WTC11 (cell line): ENCODE results near the gene CNPY4. TPM values are rescaled to one million over a fixed set of nuclear protein-coding genes. Genes with fewer than 3 reads are reported as not detected.
A peak's percentile ranks its signal among the peaks of the same experiment; 100 is the strongest.

ENCODE experiments used
- AFF4 ChIP-seq: sonication (generic); formaldehyde crosslinking; IDR thresholded peaks from 2 replicates; pipeline ENCODE4 v1.8.1; 2023; ENCODE audit warnings: mild to moderate bottlenecking, missing genetic modification reagents, borderline replicate concordance
- ATF1 ChIP-seq: sonication (generic); formaldehyde crosslinking; IDR thresholded peaks from 2 replicates; pipeline ENCODE4 v1.8.1; 2023; ENCODE audit warnings: mild to moderate bottlenecking, moderate library complexity, missing genetic modification reagents
- FOXK1 ChIP-seq: sonication (generic); formaldehyde crosslinking; IDR thresholded peaks from 2 replicates; pipeline ENCODE4 v1.8.0; 2022; ENCODE audit warnings: mild to moderate bottlenecking, moderate library complexity, missing genetic modification reagents
- HMGA2 ChIP-seq: fragments of 250-450 bp; sonication (Bioruptor Pico); IDR thresholded peaks from 2 replicates; pipeline ENCODE4 v1.4.0; 2021; ENCODE audit warnings: mild to moderate bottlenecking, moderate library complexity
- IRF2 ChIP-seq: sonication (generic); formaldehyde crosslinking; IDR thresholded peaks from 2 replicates; pipeline ENCODE4 v1.8.0; 2022; ENCODE audit warnings: low read depth, missing genetic modification reagents, borderline replicate concordance
- JAZF1 ChIP-seq: fragments of 250-450 bp; sonication (Bioruptor Pico); IDR thresholded peaks from 2 replicates; pipeline ENCODE4 v1.9.0; 2021; ENCODE audit warnings: moderate library complexity, mild to moderate bottlenecking, inconsistent platforms
- MLX ChIP-seq: sonication (generic); formaldehyde crosslinking; IDR thresholded peaks from 2 replicates; pipeline ENCODE4 v1.8.1; 2023; ENCODE audit warnings: mild to moderate bottlenecking, missing genetic modification reagents, moderate library complexity
- NR2C2 ChIP-seq: sonication (generic); formaldehyde crosslinking; IDR thresholded peaks from 2 replicates; pipeline ENCODE4 v1.8.0; 2022; ENCODE audit warnings: mild to moderate bottlenecking, missing genetic modification reagents
- OVOL2 ChIP-seq: fragments of 250-450 bp; sonication (Bioruptor Pico); IDR thresholded peaks from 2 replicates; pipeline ENCODE4 v1.9.0; 2021; ENCODE audit warnings: mild to moderate bottlenecking, borderline replicate concordance
- SMAD4 ChIP-seq: sonication (generic); formaldehyde crosslinking; IDR thresholded peaks from 2 replicates; pipeline ENCODE4 v1.8.0; 2022; ENCODE audit warnings: mild to moderate bottlenecking, missing genetic modification reagents
- TEAD4 ChIP-seq: sonication (generic); formaldehyde crosslinking; IDR thresholded peaks from 2 replicates; pipeline ENCODE4 v1.8.0; 2022; ENCODE audit warnings: mild to moderate bottlenecking, missing genetic modification reagents
- ZBTB21 ChIP-seq: sonication (generic); formaldehyde crosslinking; IDR thresholded peaks from 2 replicates; pipeline ENCODE4 v1.8.1; 2023; ENCODE audit warnings: mild to moderate bottlenecking, missing genetic modification reagents, borderline replicate concordance
- ZMAT4 ChIP-seq: fragments of 250-450 bp; sonication (Bioruptor Pico); IDR thresholded peaks from 2 replicates; pipeline ENCODE4 v1.9.0; 2021; ENCODE audit warnings: mild to moderate bottlenecking
- ZNF219 ChIP-seq: sonication (generic); formaldehyde crosslinking; IDR thresholded peaks from 2 replicates; pipeline ENCODE4 v1.8.0; 2023; ENCODE audit warnings: missing genetic modification reagents, mild to moderate bottlenecking, borderline replicate concordance
- ZNF281 ChIP-seq: sonication (generic); formaldehyde crosslinking; IDR thresholded peaks from 2 replicates; pipeline ENCODE4 v1.8.0; 2023; ENCODE audit warnings: mild to moderate bottlenecking, missing genetic modification reagents
- ZNF512 ChIP-seq: sonication (generic); formaldehyde crosslinking; IDR thresholded peaks from 2 replicates; pipeline ENCODE4 v1.8.1; 2022; ENCODE audit warnings: missing genetic modification reagents, borderline replicate concordance
- ZSCAN18 ChIP-seq: fragments of 250-450 bp; sonication (Bioruptor Pico); IDR thresholded peaks from 2 replicates; pipeline ENCODE4 v2.1.2; 2022; ENCODE audit warnings: mild to moderate bottlenecking, moderate library complexity
- total RNA-seq: library from RNA; stranded (reverse); gene quantifications from 3 replicates; pipeline ENCODE4 v1.2.3, GENCODE V29; 2021
- TF ChIP-seq, protein P1 (sequence below): sonication (generic); formaldehyde crosslinking; IDR thresholded peaks from 2 replicates; pipeline ENCODE4 v1.8.1; 2023; ENCODE audit warnings: mild to moderate bottlenecking, moderate library complexity, missing genetic modification reagents
- TF ChIP-seq, protein P2 (sequence below): fragments of 250-450 bp; sonication (Bioruptor Pico); IDR thresholded peaks from 2 replicates; pipeline ENCODE4 v1.9.0; 2021; ENCODE audit warnings: mild to moderate bottlenecking
- TF ChIP-seq, protein P3 (sequence below): fragments of 250-450 bp; sonication (Bioruptor Pico); IDR thresholded peaks from 2 replicates; pipeline ENCODE4 v1.9.0; 2021; ENCODE audit warnings: moderate library complexity, mild to moderate bottlenecking, inconsistent platforms, borderline replicate concordance
- TF ChIP-seq, protein P4 (sequence below): sonication (generic); formaldehyde crosslinking; IDR thresholded peaks from 2 replicates; pipeline ENCODE4 v1.8.0; 2023; ENCODE audit warnings: missing genetic modification reagents

CNPY4 gene
- total RNA-seq, 1 experiment from 2014 or later: 15.1 TPM

DNA sequence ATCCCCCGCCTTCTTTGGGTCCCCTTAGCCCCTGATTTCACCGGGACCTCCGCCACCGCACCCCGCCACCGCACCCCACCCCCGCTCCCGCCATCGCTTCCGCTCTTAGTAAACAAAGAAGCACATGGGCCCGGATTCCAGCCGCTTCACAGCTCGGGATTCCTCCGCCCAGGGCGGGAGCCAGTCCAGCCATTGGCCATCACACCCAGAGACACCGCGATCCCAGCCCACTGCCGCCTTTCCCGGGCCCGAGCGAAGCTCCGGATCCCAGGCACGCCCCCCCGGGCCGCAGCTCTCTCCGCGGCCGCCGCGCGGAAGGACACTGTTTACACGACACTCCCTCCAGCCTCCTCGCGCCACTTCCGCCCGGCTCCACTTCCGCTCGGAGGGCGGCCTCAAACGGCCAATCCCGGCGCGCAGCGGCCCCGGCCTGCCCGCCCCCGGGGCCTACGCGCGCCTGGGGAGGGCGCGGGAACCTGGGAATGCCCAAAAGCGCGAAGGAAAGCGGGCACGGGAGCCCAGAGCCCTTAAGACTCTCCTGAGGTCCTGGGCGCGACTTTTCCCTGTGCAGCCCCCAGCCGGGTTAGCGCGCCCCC lies 18.9 kb upstream of the CNPY4 start (continued):
- TF ChIP-seq ZNF281 (CRISPR knock-in tag): 0 out of 2 replicates have a peak, but pooled peaks have one; percentile 29
- TF ChIP-seq SMAD4: no peak
- TF ChIP-seq, protein P1, sequence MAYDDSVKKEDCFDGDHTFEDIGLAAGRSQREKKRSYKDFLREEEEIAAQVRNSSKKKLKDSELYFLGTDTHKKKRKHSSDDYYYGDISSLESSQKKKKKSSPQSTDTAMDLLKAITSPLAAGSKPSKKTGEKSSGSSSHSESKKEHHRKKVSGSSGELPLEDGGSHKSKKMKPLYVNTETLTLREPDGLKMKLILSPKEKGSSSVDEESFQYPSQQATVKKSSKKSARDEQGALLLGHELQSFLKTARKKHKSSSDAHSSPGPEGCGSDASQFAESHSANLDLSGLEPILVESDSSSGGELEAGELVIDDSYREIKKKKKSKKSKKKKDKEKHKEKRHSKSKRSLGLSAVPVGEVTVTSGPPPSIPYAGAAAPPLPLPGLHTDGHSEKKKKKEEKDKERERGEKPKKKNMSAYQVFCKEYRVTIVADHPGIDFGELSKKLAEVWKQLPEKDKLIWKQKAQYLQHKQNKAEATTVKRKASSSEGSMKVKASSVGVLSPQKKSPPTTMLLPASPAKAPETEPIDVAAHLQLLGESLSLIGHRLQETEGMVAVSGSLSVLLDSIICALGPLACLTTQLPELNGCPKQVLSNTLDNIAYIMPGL (CRISPR knock-in tag): peak; percentile 45
- TF ChIP-seq IRF2 (CRISPR knock-in tag): no peak
- no peak for TF ChIP-seq ZNF512 (CRISPR knock-in tag)
- no peak for TF ChIP-seq ATF1 (CRISPR knock-in tag)
- no peak for TF ChIP-seq NR2C2 (CRISPR knock-in tag)
- TF ChIP-seq ZNF219 (CRISPR knock-in tag): no peak
- TF ChIP-seq, protein P2, sequence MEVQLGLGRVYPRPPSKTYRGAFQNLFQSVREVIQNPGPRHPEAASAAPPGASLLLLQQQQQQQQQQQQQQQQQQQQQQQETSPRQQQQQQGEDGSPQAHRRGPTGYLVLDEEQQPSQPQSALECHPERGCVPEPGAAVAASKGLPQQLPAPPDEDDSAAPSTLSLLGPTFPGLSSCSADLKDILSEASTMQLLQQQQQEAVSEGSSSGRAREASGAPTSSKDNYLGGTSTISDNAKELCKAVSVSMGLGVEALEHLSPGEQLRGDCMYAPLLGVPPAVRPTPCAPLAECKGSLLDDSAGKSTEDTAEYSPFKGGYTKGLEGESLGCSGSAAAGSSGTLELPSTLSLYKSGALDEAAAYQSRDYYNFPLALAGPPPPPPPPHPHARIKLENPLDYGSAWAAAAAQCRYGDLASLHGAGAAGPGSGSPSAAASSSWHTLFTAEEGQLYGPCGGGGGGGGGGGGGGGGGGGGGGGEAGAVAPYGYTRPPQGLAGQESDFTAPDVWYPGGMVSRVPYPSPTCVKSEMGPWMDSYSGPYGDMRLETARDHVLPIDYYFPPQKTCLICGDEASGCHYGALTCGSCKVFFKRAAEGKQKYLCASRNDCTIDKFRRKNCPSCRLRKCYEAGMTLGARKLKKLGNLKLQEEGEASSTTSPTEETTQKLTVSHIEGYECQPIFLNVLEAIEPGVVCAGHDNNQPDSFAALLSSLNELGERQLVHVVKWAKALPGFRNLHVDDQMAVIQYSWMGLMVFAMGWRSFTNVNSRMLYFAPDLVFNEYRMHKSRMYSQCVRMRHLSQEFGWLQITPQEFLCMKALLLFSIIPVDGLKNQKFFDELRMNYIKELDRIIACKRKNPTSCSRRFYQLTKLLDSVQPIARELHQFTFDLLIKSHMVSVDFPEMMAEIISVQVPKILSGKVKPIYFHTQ (CRISPR knock-in tag): no peak
- no peak for TF ChIP-seq HMGA2
- TF ChIP-seq ZSCAN18 (CRISPR knock-in tag): no peak
- no peak for TF ChIP-seq MLX (CRISPR knock-in tag)
- TF ChIP-seq ZMAT4 (CRISPR knock-in tag): peak; percentile 18; the same call in 1 of the 2 replicates
- TF ChIP-seq, protein P3, sequence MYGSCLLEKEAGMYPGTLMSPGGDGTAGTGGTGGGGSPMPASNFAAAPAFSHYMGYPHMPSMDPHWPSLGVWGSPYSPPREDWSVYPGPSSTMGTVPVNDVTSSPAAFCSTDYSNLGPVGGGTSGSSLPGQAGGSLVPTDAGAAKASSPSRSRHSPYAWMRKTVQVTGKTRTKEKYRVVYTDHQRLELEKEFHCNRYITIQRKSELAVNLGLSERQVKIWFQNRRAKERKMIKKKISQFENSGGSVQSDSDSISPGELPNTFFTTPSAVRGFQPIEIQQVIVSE: no peak
- TF ChIP-seq AFF4 (CRISPR knock-in tag): no peak
- no peak for TF ChIP-seq JAZF1 (CRISPR knock-in tag)
- TF ChIP-seq, protein P4, sequence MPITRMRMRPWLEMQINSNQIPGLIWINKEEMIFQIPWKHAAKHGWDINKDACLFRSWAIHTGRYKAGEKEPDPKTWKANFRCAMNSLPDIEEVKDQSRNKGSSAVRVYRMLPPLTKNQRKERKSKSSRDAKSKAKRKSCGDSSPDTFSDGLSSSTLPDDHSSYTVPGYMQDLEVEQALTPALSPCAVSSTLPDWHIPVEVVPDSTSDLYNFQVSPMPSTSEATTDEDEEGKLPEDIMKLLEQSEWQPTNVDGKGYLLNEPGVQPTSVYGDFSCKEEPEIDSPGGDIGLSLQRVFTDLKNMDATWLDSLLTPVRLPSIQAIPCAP: no peak
- peak; percentile 53; the same call in 1 of the 2 replicates for TF ChIP-seq OVOL2 (CRISPR knock-in tag)
- TF ChIP-seq TEAD4: peak; percentile 52; the same call in 1 of the 2 replicates
- TF ChIP-seq FOXK1: peak; percentile 99
- TF ChIP-seq ZBTB21 (CRISPR knock-in tag): no peak
